Spleen (tissue), 11 donors: Measurements from ENCODE around the gene COL26A1. TPM values are rescaled to one million over a fixed set of nuclear protein-coding genes. Genes with fewer than 3 reads are reported as not detected.
A peak's percentile ranks its signal among the peaks of the same experiment; 100 is the strongest.

Experiments
- DNase-seq: peaks from one replicate; pipeline ENCODE4 v3.0.0-alpha.2; 2020
- H3K27ac ChIP-seq, 8 donors: fragments of 200-600 bp; sonication (generic) in 7 of 8; 1 replicate in 4 of 8; 2 replicates in 4 of 8; pipeline versions ENCODE4 v1.5.0 to v1.8.0; 2016 to 2021; ENCODE audit warnings: inconsistent platforms in 4 of 8, mild to moderate bottlenecking in 4 of 8, moderate library complexity in 1 of 8
- H3K27me3 ChIP-seq, 7 donors: fragments of 200-600 bp; sonication (generic) in 6 of 7; replicated peaks in 1 of 7; 1 replicate in 4 of 7; 2 replicates in 3 of 7; pipeline versions ENCODE4 v1.5.0 to v1.8.0; 2016 to 2021; ENCODE audit warnings: inconsistent platforms in 3 of 7, mild to moderate bottlenecking in 1 of 7
- H3K36me3 ChIP-seq, 6 donors: fragments of 200-600 bp; sonication (generic) in 5 of 6; 1 replicate in 4 of 6; 2 replicates in 2 of 6; pipeline versions ENCODE4 v1.5.0 to v1.8.0; 2016 to 2021; ENCODE audit warnings: inconsistent platforms in 2 of 6
- H3K4me1 ChIP-seq, 6 donors: fragments of 200-600 bp; sonication (generic) in 5 of 6; 1 replicate in 3 of 6; 2 replicates in 3 of 6; pipeline versions ENCODE4 v1.5.0 to v1.8.0; 2016 to 2021; ENCODE audit warnings: inconsistent platforms in 3 of 6
- H3K4me3 ChIP-seq, 8 donors: fragments of 200-600 bp; sonication (generic) in 7 of 8; 1 replicate in 4 of 8; 2 replicates in 4 of 8; pipeline versions ENCODE4 v1.5.0 to v1.8.0; 2016 to 2021; ENCODE audit warnings: inconsistent platforms in 4 of 8, mild to moderate bottlenecking in 4 of 8, moderate library complexity in 2 of 8
- H3K9me3 ChIP-seq, 8 donors: fragments of 200-600 bp; sonication (generic) in 7 of 8; 1 replicate in 4 of 8; 2 replicates in 4 of 8; pipeline versions ENCODE4 v1.5.0 to v1.8.0; 2016 to 2021; ENCODE audit warnings: inconsistent platforms in 4 of 8
- POLR2A ChIP-seq, 3 donors: fragments of 450-650 bp; IDR thresholded peaks; one replicate each; pipeline ENCODE4 v1.5.1; 2017; ENCODE audit warnings: antibody characterized with exemption in 3 of 3, mild to moderate bottlenecking in 1 of 3
- POLR2AphosphoS5 ChIP-seq, 3 donors: sonication (generic); formaldehyde crosslinking; IDR thresholded peaks; one replicate each; pipeline ENCODE4 v1.5.1; 2017; ENCODE audit warnings: antibody characterized with exemption in 3 of 3
- WGBS, 5 donors: extraction: QIAGEN DNeasy Blood & Tissue Kit in 3 of 5; methylation state at CpG; one replicate each; pipeline versions ENCODE4 v1.1.5 to v1.1.7; 2013 to 2018; 5-methylcytosine and 5-hydroxymethylcytosine counted together
- intact Hi-C: fragments of 100-400 bp; cut with DNase I; formaldehyde crosslinking; loops from one replicate; pipeline ENCODE4 v1.15.0; 2023; ENCODE audit warnings: low total_unique reads
- polyA plus RNA-seq, 3 donors: library from polyadenylated mRNA; stranded (reverse); fragments of 200-250 nt; gene quantifications; one replicate each; pipeline ENCODE4 v1.2.1, GENCODE V29; 2013
- total RNA-seq, 7 donors: library from RNA; depleted of rRNA in 3 of 7; stranded (reverse); fragments of >200 nt in 3 of 7; fragmentation: NEBNext Ultra II Directional in 4 of 7; extraction: Animal tissue kit (Norgen Biotek cat#: 25700) in 4 of 7; gene quantifications; one replicate each; pipeline versions ENCODE4 v1.1.0 to v1.2.1, GENCODE V29; 2016 to 2021
- TF ChIP-seq, protein P1 (sequence below), 11 experiments: fragments of 200-600 bp in 7 of 11; fragments of 450-650 bp in 4 of 11; sonication (generic) in 4 of 11; IDR thresholded peaks in 8 of 11; conservative IDR thresholded peaks in 3 of 11; 1 replicate in 7 of 11; 2 replicates in 4 of 11; pipeline versions ENCODE4 v1.4.0 to v1.8.0; 2016 to 2021; ENCODE audit warnings: antibody characterized with exemption in 11 of 11, inconsistent platforms in 4 of 11, mild to moderate bottlenecking in 1 of 11
- donor health status: healthy with polysubstance abuse.
- donor health status: DM: no; HTN: no; CAD: no; lungs with moderate emphysema.
- donor health status: DM: no; HTN: no; CAD: no.
- donor health status: Bipolar disorder and iron deficiency.
- donor health status: healthy.
- donor health status: DM: no; HTN: no; CAD: no.
- donor health status: DM: yes; HTN: yes; CAD: no.

Gene COL26A1
- total and polyA plus RNA-seq, 10 donors: 0.15 to 0.32 (median 0.22) TPM; not detected in 4

DNA sequence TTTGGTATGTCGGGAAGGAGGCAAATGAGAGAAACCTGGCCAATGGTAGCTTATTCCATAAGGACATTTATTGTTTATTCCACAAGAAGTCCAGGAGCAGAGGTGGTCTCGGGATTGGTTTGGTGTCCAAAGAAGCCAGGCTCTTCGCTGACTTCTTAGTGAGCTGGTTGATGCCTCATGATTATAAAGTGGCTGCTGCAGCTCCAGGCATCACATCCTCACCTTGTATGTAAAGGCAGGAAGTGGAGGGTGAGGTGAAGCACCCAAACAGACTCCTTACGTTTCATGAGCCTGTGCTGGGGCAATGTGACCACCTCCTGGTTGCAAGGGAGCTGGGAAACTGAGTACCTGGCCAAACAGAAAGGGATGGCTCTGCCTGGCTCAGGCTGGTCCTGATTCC, 174.0 kb downstream of the COL26A1 start:
- Histone ChIP-seq H3K36me3 (no peaks in the 10 kb centered on the region), H3K27ac (peak overlapping the region in 1 of 8 donors; percentile 45), H3K9me3 (peaks cover 0 to 3% (median 0%) of the 10 kb centered on the region in 8 donors), H3K27me3 (peaks cover 0 to 18% (median 0%) of the 10 kb centered on the region in 7 donors), H3K4me3 (no peak overlapping the region), H3K4me1 (peaks cover 0 to 31% (median 4%) of the 10 kb centered on the region in 6 donors)
- TF ChIP-seq POLR2AphosphoS5 (IDR thresholded peaks at IDR 0.05): no peak
- no peak for TF ChIP-seq POLR2A (IDR thresholded peaks at IDR 0.05)
- TF ChIP-seq, protein P1, sequence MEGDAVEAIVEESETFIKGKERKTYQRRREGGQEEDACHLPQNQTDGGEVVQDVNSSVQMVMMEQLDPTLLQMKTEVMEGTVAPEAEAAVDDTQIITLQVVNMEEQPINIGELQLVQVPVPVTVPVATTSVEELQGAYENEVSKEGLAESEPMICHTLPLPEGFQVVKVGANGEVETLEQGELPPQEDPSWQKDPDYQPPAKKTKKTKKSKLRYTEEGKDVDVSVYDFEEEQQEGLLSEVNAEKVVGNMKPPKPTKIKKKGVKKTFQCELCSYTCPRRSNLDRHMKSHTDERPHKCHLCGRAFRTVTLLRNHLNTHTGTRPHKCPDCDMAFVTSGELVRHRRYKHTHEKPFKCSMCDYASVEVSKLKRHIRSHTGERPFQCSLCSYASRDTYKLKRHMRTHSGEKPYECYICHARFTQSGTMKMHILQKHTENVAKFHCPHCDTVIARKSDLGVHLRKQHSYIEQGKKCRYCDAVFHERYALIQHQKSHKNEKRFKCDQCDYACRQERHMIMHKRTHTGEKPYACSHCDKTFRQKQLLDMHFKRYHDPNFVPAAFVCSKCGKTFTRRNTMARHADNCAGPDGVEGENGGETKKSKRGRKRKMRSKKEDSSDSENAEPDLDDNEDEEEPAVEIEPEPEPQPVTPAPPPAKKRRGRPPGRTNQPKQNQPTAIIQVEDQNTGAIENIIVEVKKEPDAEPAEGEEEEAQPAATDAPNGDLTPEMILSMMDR (IDR thresholded peaks at IDR 0.05 in 8 of 11, conservative IDR thresholded peaks at IDR 0.05 in 3 of 11): no peak
- WGBS, 5 donors: 76 to 96% (median 88%) methylated on average over 4 of the region's 4 CpGs
- DNase-seq: no peak
- intact Hi-C loops: no loop called here

DNA sequence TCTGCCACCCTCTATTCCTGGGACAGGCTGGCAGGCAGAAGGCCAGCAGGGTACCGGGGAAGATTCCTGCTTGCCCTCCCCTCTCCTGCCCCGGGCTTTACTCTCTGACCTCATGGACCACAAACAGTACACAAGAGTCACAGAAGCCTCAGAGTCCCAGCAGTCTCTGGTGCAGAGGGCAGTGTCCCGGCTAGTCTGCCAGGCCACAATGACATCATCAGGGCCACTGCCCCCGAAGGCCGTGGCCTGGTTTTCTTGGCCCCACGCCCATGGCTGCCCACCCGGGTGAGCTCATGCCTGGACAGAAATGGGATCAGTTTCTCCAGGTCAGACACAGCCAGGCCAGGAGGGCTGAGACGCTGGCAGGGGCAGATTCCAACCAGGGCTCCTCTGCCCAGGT, 174.5 kb downstream of the COL26A1 start:
- DNase-seq: no peak

DNA sequence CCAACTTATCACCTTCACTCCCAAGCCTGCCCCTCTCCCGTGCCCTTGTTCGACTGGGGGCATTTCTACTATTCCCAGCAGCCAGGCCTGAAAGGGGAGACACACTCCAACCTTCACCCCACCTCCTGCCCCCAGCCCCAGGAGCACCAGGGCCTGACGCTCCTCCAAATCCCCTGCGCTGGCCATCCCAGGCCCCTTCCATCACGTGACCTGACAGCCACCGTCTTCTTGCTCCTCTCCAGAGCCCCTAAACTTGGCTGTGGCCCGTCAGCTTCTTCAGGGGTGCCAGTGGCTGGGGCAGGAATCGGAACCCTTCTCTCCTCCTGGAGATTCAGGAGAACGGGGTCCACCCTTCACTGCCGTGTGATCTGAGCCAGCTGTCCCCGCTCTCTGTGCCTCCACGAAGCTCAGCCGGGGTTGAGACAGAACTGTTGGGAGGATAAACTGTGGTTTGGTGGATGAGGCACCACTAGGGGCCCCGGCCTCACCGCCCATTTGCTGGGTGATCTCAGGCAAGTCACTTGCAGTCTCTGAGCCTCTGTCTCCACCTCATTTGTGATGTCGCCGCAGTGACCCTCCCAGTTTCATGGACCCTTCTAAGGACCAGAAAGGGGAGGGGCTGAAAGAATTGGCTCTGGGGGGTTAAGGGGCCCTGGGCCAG, 175.4 kb downstream of the COL26A1 start:
- intact Hi-C loops: no loop called here
- Histone ChIP-seq H3K4me3 (no peak overlapping the region), H3K36me3 (no peaks in the 10 kb centered on the region), H3K9me3 (peaks cover 0 to 3% (median 0%) of the 10 kb centered on the region in 8 donors), H3K27ac (peak overlapping the region in 1 of 8 donors; percentile 45), H3K4me1 (peaks cover 0 to 31% (median 8%) of the 10 kb centered on the region in 6 donors), H3K27me3 (peaks cover 0 to 17% (median 0%) of the 10 kb centered on the region in 7 donors)
- TF ChIP-seq, protein P1 (IDR thresholded peaks at IDR 0.05 in 8 of 11, conservative IDR thresholded peaks at IDR 0.05 in 3 of 11): no peak
- TF ChIP-seq POLR2AphosphoS5 (IDR thresholded peaks at IDR 0.05): no peak
- no peak for TF ChIP-seq POLR2A (IDR thresholded peaks at IDR 0.05)
- no peak for DNase-seq
- WGBS, 5 donors: 83 to 89% (median 86%) methylated on average over 15 to 17 of the region's 17 CpGs

More for the DNA sequence above, 174.5 kb downstream of the COL26A1 start:
- WGBS, 5 donors: 51 to 83% (median 67%) methylated on average over 1 to 8 of the region's 8 CpGs
- TF ChIP-seq, protein P1 (IDR thresholded peaks at IDR 0.05 in 8 of 11, conservative IDR thresholded peaks at IDR 0.05 in 3 of 11): no peak
- peak; percentile 33 to 51 (median 46) for TF ChIP-seq POLR2AphosphoS5 (IDR thresholded peaks at IDR 0.05)
- intact Hi-C loops: no loop called here
- H3K27me3 ChIP-seq: peaks cover 0 to 18% (median 0%) of the 10 kb centered on the region in 7 donors
- no peak overlapping the region for H3K4me3 ChIP-seq
- peaks cover 0 to 3% (median 0%) of the 10 kb centered on the region in 8 donors for H3K9me3 ChIP-seq
- peak overlapping the region in 1 of 8 donors; percentile 45 for H3K27ac ChIP-seq
- no peaks in the 10 kb centered on the region for H3K36me3 ChIP-seq
- peaks cover 0 to 31% (median 4%) of the 10 kb centered on the region in 6 donors for H3K4me1 ChIP-seq
